ENCODE measurements around the gene TAF4B.

The TAF4B gene

DNA sequence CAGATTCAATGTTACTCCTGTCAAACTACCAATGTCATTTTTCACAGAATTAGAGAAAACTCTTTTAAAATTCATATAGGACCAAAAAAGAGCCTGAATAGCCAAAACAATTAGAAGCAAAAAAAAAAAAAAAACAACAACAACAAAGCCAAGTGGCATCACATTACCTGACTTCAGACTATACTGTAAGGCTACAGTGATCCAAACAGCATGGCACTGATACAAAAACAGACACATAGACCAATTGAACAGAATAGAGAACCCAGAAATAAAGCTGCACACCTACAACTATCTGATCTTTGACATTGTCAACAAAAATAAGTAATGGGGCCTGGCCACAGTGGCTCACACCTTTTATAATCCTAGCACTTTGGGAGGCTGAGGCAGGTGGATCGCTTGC, 53.2 kb downstream of the TAF4B start:
- no peaks in the 10 kb centered on the region for H3K79me2 ChIP-seq (ENCODE audit: insufficient read depth, low read length)
- no peaks in the 10 kb centered on the region for H3K4me1 ChIP-seq (ENCODE audit: insufficient read depth, low read length, severe bottlenecking)
- peaks cover 12% of the 10 kb centered on the region; the same call in 1 of the 2 replicates for H3K9me3 ChIP-seq (ENCODE audit: low read length)
- no peaks in the 10 kb centered on the region for H3K27me3 ChIP-seq (ENCODE audit: insufficient read depth, low read length)
- H2AFZ ChIP-seq (ENCODE audit: low read length) = no peak overlapping the region
- no peaks in the 10 kb centered on the region for H4K20me1 ChIP-seq (ENCODE audit: insufficient read depth, low read length)
- no peak overlapping the region for H3K27ac ChIP-seq (ENCODE audit: low read depth, low read length, poor library complexity, severe bottlenecking)
- peaks cover 91% of the 10 kb centered on the region for H3K36me3 ChIP-seq (ENCODE audit: insufficient read depth, low read length)
- H3K9me2 ChIP-seq (ENCODE audit: low read depth, low read length) = no peaks in the 10 kb centered on the region; the same call in 1 of the 2 replicates
- H3F3A ChIP-seq (ENCODE audit: insufficient read depth, low read length) = no peaks in the 10 kb centered on the region
- H3K4me2 ChIP-seq (ENCODE audit: low read length) = no peak overlapping the region
- no peak overlapping the region for H3K9ac ChIP-seq (ENCODE audit: low read length)
- TF ChIP-seq, protein P1, sequence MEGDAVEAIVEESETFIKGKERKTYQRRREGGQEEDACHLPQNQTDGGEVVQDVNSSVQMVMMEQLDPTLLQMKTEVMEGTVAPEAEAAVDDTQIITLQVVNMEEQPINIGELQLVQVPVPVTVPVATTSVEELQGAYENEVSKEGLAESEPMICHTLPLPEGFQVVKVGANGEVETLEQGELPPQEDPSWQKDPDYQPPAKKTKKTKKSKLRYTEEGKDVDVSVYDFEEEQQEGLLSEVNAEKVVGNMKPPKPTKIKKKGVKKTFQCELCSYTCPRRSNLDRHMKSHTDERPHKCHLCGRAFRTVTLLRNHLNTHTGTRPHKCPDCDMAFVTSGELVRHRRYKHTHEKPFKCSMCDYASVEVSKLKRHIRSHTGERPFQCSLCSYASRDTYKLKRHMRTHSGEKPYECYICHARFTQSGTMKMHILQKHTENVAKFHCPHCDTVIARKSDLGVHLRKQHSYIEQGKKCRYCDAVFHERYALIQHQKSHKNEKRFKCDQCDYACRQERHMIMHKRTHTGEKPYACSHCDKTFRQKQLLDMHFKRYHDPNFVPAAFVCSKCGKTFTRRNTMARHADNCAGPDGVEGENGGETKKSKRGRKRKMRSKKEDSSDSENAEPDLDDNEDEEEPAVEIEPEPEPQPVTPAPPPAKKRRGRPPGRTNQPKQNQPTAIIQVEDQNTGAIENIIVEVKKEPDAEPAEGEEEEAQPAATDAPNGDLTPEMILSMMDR (IDR thresholded peaks at IDR 0.05; ENCODE audit: low read length) = no peak
- no peak for TF ChIP-seq EZH2 (IDR thresholded peaks at IDR 0.05; ENCODE audit: borderline replicate concordance, low read length)
- H3K4me3 ChIP-seq (ENCODE audit: low read depth, low read length, poor library complexity, severe bottlenecking) = no peak overlapping the region

DNA sequence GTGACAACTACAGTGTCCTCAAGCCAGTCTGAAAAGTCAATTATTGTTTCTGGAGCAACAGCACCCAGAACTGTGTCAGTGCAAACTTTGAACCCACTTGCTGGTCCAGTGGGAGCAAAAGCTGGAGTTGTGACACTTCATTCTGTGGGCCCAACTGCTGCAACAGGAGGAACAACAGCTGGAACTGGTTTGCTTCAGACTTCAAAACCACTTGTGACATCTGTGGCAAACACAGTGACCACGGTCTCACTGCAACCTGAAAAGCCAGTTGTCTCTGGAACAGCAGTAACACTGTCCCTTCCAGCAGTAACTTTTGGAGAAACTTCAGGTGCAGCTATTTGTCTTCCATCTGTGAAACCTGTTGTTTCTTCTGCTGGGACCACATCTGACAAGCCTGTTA, 59.8 kb downstream of the TAF4B start:
- no peaks in the 10 kb centered on the region for H3K9me3 ChIP-seq (ENCODE audit: low read length)
- H3K27ac ChIP-seq (ENCODE audit: low read depth, low read length, poor library complexity, severe bottlenecking) = no peak overlapping the region
- peaks cover 60% of the 10 kb centered on the region for H3K36me3 ChIP-seq (ENCODE audit: insufficient read depth, low read length)
- no peaks in the 10 kb centered on the region for H4K20me1 ChIP-seq (ENCODE audit: insufficient read depth, low read length)
- TF ChIP-seq, protein P1 (IDR thresholded peaks at IDR 0.05; ENCODE audit: low read length) = no peak
- TF ChIP-seq EZH2 (IDR thresholded peaks at IDR 0.05; ENCODE audit: borderline replicate concordance, low read length) = no peak
- H3K79me2 ChIP-seq (ENCODE audit: insufficient read depth, low read length) = no peaks in the 10 kb centered on the region
- no peak overlapping the region for H2AFZ ChIP-seq (ENCODE audit: low read length)
- H3K4me3 ChIP-seq (ENCODE audit: low read depth, low read length, poor library complexity, severe bottlenecking) = no peak overlapping the region
- no peaks in the 10 kb centered on the region for H3K4me1 ChIP-seq (ENCODE audit: insufficient read depth, low read length, severe bottlenecking)
- no peak overlapping the region for H3K4me2 ChIP-seq (ENCODE audit: low read length)
- H3K9ac ChIP-seq (ENCODE audit: low read length) = no peak overlapping the region
- no peaks in the 10 kb centered on the region for H3K27me3 ChIP-seq (ENCODE audit: insufficient read depth, low read length)
- no peaks in the 10 kb centered on the region for H3K9me2 ChIP-seq (ENCODE audit: low read depth, low read length)
- H3F3A ChIP-seq (ENCODE audit: insufficient read depth, low read length) = no peaks in the 10 kb centered on the region

DNA sequence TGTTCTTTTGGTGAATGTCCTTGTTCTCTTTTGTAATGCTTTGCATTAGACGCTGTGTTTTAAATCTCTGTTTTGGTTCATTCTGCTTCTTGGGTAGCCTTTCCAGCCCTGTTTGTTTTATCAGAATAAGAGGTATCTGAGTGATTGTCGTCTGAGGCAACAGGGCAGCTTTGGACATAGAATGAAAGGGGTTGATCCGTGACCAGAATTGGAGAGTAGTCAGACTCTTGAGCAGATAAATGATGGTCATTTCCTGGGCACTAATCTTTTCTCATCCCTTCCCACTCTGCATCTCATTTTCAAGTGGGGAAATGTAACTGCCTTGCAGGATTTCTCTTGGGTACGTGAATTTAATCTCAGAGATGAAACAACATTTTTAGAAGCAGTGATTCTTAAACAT, 61.4 kb downstream of the TAF4B start:
- no peaks in the 10 kb centered on the region for H3K79me2 ChIP-seq (ENCODE audit: insufficient read depth, low read length)
- H3F3A ChIP-seq (ENCODE audit: insufficient read depth, low read length) = no peaks in the 10 kb centered on the region
- H3K36me3 ChIP-seq (ENCODE audit: insufficient read depth, low read length) = peaks cover 57% of the 10 kb centered on the region
- no peaks in the 10 kb centered on the region for H3K4me1 ChIP-seq (ENCODE audit: insufficient read depth, low read length, severe bottlenecking)
- H3K9ac ChIP-seq (ENCODE audit: low read length) = no peak overlapping the region
- TF ChIP-seq, protein P1 (IDR thresholded peaks at IDR 0.05; ENCODE audit: low read length) = no peak
- no peak for TF ChIP-seq EZH2 (IDR thresholded peaks at IDR 0.05; ENCODE audit: borderline replicate concordance, low read length)
- no peak overlapping the region for H2AFZ ChIP-seq (ENCODE audit: low read length)
- H3K4me3 ChIP-seq (ENCODE audit: low read depth, low read length, poor library complexity, severe bottlenecking) = no peak overlapping the region
- no peak overlapping the region for H3K4me2 ChIP-seq (ENCODE audit: low read length)
- H3K27ac ChIP-seq (ENCODE audit: low read depth, low read length, poor library complexity, severe bottlenecking) = no peak overlapping the region
- no peaks in the 10 kb centered on the region for H3K27me3 ChIP-seq (ENCODE audit: insufficient read depth, low read length)
- H3K9me2 ChIP-seq (ENCODE audit: low read depth, low read length) = no peaks in the 10 kb centered on the region
- H3K9me3 ChIP-seq (ENCODE audit: low read length) = no peaks in the 10 kb centered on the region
- no peaks in the 10 kb centered on the region for H4K20me1 ChIP-seq (ENCODE audit: insufficient read depth, low read length)

All from OCI-LY1 (cell line).